ENCODE data around the gene IRGQ.

- TF ChIP-seq CTCF (IDR thresholded peaks at IDR 0.05; ENCODE audit: extremely low read depth in 1 of 2, insufficient read depth in 1 of 2, low read depth in 1 of 2, low read length in 2 of 2), result no peak
- TF ChIP-seq EZH2 (IDR thresholded peaks at IDR 0.05; ENCODE audit: borderline replicate concordance, low read depth, low read length, severe bottlenecking), result no peak
- TF ChIP-seq GATA2 (IDR thresholded peaks at IDR 0.05; ENCODE audit: insufficient read depth, insufficient read length, low read depth, low read length), result no peak
- no peak for TF ChIP-seq MAX (IDR thresholded peaks at IDR 0.05; ENCODE audit: insufficient read depth, insufficient read length)
- no peak for TF ChIP-seq POLR2A (IDR thresholded peaks at IDR 0.05; ENCODE audit: low read depth, low read length)
- TF ChIP-seq POLR2AphosphoS5 (IDR thresholded peaks at IDR 0.05; ENCODE audit: insufficient read depth, low read depth, low read length), result no peak
- TF ChIP-seq FOS (IDR thresholded peaks at IDR 0.05; ENCODE audit: borderline replicate concordance, insufficient read depth, low read length), result no peak
- TF ChIP-seq JUN (IDR thresholded peaks at IDR 0.05; ENCODE audit: borderline replicate concordance, insufficient read depth, insufficient read length, low read depth), result no peak
Measured at GRCh38 chr19:43628646-43629326, 32.9 kb upstream of the IRGQ start.
